ENCODE data around the gene ZSCAN10.

ZSCAN10 gene

GRCh38 chr16:3113765-3114479, 14.8 kb upstream of the ZSCAN10 start:
- intact Hi-C loops (cut with DNase I): loop anchor here (5.0 kb wide), 1 partner anchor 57 kb away; no protein-coding TSS in a partner anchor
- peak in 1 of 10 donors; percentile 70 for DNase-seq

GRCh38 chr16:3112881-3113574, 13.9 kb upstream of the ZSCAN10 start:
- intact Hi-C loops (cut with DNase I): loop anchor here (5.0 kb wide), 1 partner anchor 56 kb away; no protein-coding TSS in a partner anchor
- DNase-seq: peak in 2 of 10 donors; percentile 24 to 62

GRCh38 chr16:3112058-3112880, 13.2 kb upstream of the ZSCAN10 start, which contains the start of gene ZNF205:
Gene ZNF205 (plus strand): TSS chr16:3112586. CDS start chr16:3113431, 845 bp downstream.
- intact Hi-C loops (cut with DNase I): loop anchor here (5.0 kb wide), 1 partner anchor 55 kb away; no protein-coding TSS in a partner anchor

GRCh38 chr16:3106205-3106928, 7.3 kb upstream of the ZSCAN10 start:
- peak; percentile 78 to 98 (median 88) for DNase-seq
- intact Hi-C loops (cut with DNase I): no loop called here

More at GRCh38 chr16:3112058-3112880, 13.2 kb upstream of the ZSCAN10 start, which contains the start of gene ZNF205:
- DNase-seq: peak; percentile 72 to 97 (median 82)

- DNase-seq: peak in 2 of 10 donors; percentile 54 to 67
- intact Hi-C loops (cut with DNase I): no loop called here
These were observed 2.9 kb upstream of the ZSCAN10 start for GRCh38 chr16:3101841-3102470.

GRCh38 chr16:3101018-3101840, 2.1 kb upstream of the ZSCAN10 start:
- peak in 2 of 10 donors; percentile 22 to 53 for DNase-seq
- intact Hi-C loops (cut with DNase I): no loop called here

- intact Hi-C loops (cut with DNase I): no loop called here
- peak in 7 of 10 donors; percentile 25 to 94 (median 57) for DNase-seq
These were observed 822 bp upstream of the ZSCAN10 start for GRCh38 chr16:3099732-3100499.

- intact Hi-C loops (cut with DNase I): no loop called here
- no peak for DNase-seq
These were observed 269 bp upstream of the ZSCAN10 start for GRCh38 chr16:3099395-3099731.

- DNase-seq: peak in 1 of 10 donors; percentile 18
- intact Hi-C loops (cut with DNase I): no loop called here
These were observed 1.8 kb downstream of the ZSCAN10 start for GRCh38 chr16:3097266-3097665.

GRCh38 chr16:3096362-3096761, 2.7 kb downstream of the ZSCAN10 start:
- intact Hi-C loops (cut with DNase I): no loop called here
- DNase-seq: peak in 1 of 10 donors; percentile 24

GRCh38 chr16:3095869-3096268, 3.2 kb downstream of the ZSCAN10 start:
- DNase-seq: peak in 1 of 10 donors; percentile 39
- intact Hi-C loops (cut with DNase I): no loop called here

- peak in 1 of 10 donors; percentile 24 for DNase-seq
- intact Hi-C loops (cut with DNase I): no loop called here
These were observed 4.6 kb downstream of the ZSCAN10 start for GRCh38 chr16:3094289-3095027.

GRCh38 chr16:3092501-3092941, 6.6 kb downstream of the ZSCAN10 start:
- peak in 1 of 10 donors; percentile 81 for DNase-seq
- intact Hi-C loops (cut with DNase I): no loop called here

- intact Hi-C loops (cut with DNase I): no loop called here
- DNase-seq: peak in 1 of 10 donors; percentile 3
These were observed 7.5 kb downstream of the ZSCAN10 start for GRCh38 chr16:3091551-3091950.

- DNase-seq: peak in 1 of 10 donors; percentile 66
- intact Hi-C loops (cut with DNase I): no loop called here
These were observed 9.1 kb downstream of the ZSCAN10 start for GRCh38 chr16:3089717-3090592.

All from posterior cingulate gyrus (tissue), 11 donors.